ENCODE data around the gene TBC1D2. TPM values are rescaled to one million over a fixed set of nuclear protein-coding genes. Genes with fewer than 3 reads are reported as not detected.

Gene TBC1D2
- polyA plus RNA-seq, 2 of the 4 experiments (the other 2 are of a cell fraction): 3.3 to 7.3 TPM

GRCh38 chr9:98192503-98193335, 62.7 kb downstream of the TBC1D2 start, which contains the start of gene CORO2A (continued):
- TF ChIP-seq RCOR1 (IDR thresholded peaks at IDR 0.05; ENCODE audit: low read depth, low read length) (no peak), MAZ (IDR thresholded peaks at IDR 0.05; ENCODE audit: borderline replicate concordance, low read depth, low read length) (no peak), POLR2A (IDR thresholded peaks at IDR 0.05; ENCODE audit: low read length) (peak; percentile 51; the same call in 1 of the 2 replicates), HOXB5 (CRISPR knock-in tag; IDR thresholded peaks at IDR 0.05) (no peak), NFE2L2 (conservative IDR thresholded peaks at IDR 0.05; ENCODE audit: low read length) (no peak), RAD21 (conservative IDR thresholded peaks at IDR 0.05 in 1 of 2, IDR thresholded peaks at IDR 0.05 in 1 of 2) (peak; percentile 29 to 33; a peak in 1 of 5 replicates), JUN (IDR thresholded peaks at IDR 0.05) (0 out of 5 replicates have a peak, but pooled peaks of 1 of the 2 experiments have one; percentile 37), FOSL2 (IDR thresholded peaks at IDR 0.05) (no peak), FOSL2 (CRISPR knock-in tag; IDR thresholded peaks at IDR 0.05) (no peak), RNF2 (IDR thresholded peaks at IDR 0.05; ENCODE audit: borderline replicate concordance, low read depth) (no peak), CTCF (IDR thresholded peaks at IDR 0.05) (peak; percentile 54), ESRRA (IDR thresholded peaks at IDR 0.05; ENCODE audit: borderline replicate concordance, low read length) (no peak), HOXA7 (CRISPR knock-in tag; IDR thresholded peaks at IDR 0.05) (no peak)
- TF ChIP-seq, protein P1, sequence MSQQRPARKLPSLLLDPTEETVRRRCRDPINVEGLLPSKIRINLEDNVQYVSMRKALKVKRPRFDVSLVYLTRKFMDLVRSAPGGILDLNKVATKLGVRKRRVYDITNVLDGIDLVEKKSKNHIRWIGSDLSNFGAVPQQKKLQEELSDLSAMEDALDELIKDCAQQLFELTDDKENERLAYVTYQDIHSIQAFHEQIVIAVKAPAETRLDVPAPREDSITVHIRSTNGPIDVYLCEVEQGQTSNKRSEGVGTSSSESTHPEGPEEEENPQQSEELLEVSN (IDR thresholded peaks at IDR 0.05; ENCODE audit: borderline replicate concordance, low read depth): no peak

- 56% methylated on average over 25 of the region's 47 CpGs for WGBS (ENCODE audit: missing lambda C conversion rate)
Observed at GRCh38 chr9:98191671-98192502, 63.6 kb downstream of the TBC1D2 start.

More at GRCh38 chr9:98191671-98192502, 63.6 kb downstream of the TBC1D2 start:
- Histone ChIP-seq H3K4me1 (peaks cover 11% of the 10 kb centered on the region; the same call in 2 of the 3 replicates), H3K9me3 (no peaks in the 10 kb centered on the region), H3K4me3 (peak overlapping the region; percentile 74), H3K4me2 (peak overlapping the region; percentile 83), H3K27ac (peak overlapping the region; percentile 73 to 87)
- POLR2A ChIA-PET: interaction anchor here (1.1 to 1.4 kb wide), 2 partner anchors 64 to 74 kb away, joined by 3 read pairs; partner anchors contain the start of gene TBC1D2
- CTCF ChIA-PET: interaction anchor here (0.6 to 3.8 kb wide), 10 partner anchors 13 to 268 kb away, joined by 3 to 24 read pairs (median 4); partner anchors contain the start of gene TBC1D2
- DNase-seq (ENCODE audit: low read depth in 1 of 2, low spot score in 1 of 2): no peak
- ATAC-seq: peak; percentile 14 to 27; a peak in 2 of 6 replicates
- TF ChIP-seq HOXA7 (CRISPR knock-in tag; IDR thresholded peaks at IDR 0.05) (no peak), PBX3 (IDR thresholded peaks at IDR 0.05) (no peak), FOSB (CRISPR knock-in tag; IDR thresholded peaks at IDR 0.05) (no peak), CBX8 (IDR thresholded peaks at IDR 0.05) (no peak), SREBF2 (IDR thresholded peaks at IDR 0.05) (no peak), MYC (IDR thresholded peaks at IDR 0.05; ENCODE audit: borderline replicate concordance, low read length) (no peak)
- FAIRE-seq: no peak

All from A549 (cell line).